ENCODE results near the gene TMUB2. TPM values are rescaled to one million over a fixed set of nuclear protein-coding genes. Genes with fewer than 3 reads are reported as not detected.

TMUB2 gene
- polyA plus RNA-seq, 1 experiment: 34.3 TPM

GRCh38 chr17:44197980-44198720, 11.4 kb downstream of the TMUB2 start:
- Histone ChIP-seq H3K9me3 (ENCODE audit: control insufficient read depth, insufficient read depth, low read length) (no peaks in the 10 kb centered on the region), H3K27me3 (ENCODE audit: control insufficient read depth, insufficient read depth, low read length) (no peaks in the 10 kb centered on the region), H3K4me3 (ENCODE audit: low read depth, low read length) (peak overlapping the region; percentile 78), H3K27ac (ENCODE audit: low read depth, low read length) (peak overlapping the region; percentile 78)
- DNase-seq (ENCODE audit: low read depth, low spot score): no peak
- peak; percentile 21; the same call in 1 of the 2 replicates for TF ChIP-seq CTCF (IDR thresholded peaks at IDR 0.05; ENCODE audit: low read depth, low read length)
- ChIA-PET POLR2A (interaction anchor here (2.2 to 2.8 kb wide), 3 partner anchors 8 to 12 kb away, joined by 9 to 18 read pairs (median 14); partner anchors contain the start of gene TMUB2), CTCF (interaction anchor here (1.0 to 1.1 kb wide), 2 partner anchors 12 to 147 kb away, joined by 5 to 6 read pairs; no protein-coding TSS in a partner anchor)

- no peak for DNase-seq (ENCODE audit: low read depth, low spot score)
- Histone ChIP-seq H3K27me3 (ENCODE audit: control insufficient read depth, insufficient read depth, low read length) (no peaks in the 10 kb centered on the region), H3K27ac (ENCODE audit: low read depth, low read length) (peak overlapping the region; percentile 78), H3K9me3 (ENCODE audit: control insufficient read depth, insufficient read depth, low read length) (no peaks in the 10 kb centered on the region), H3K4me3 (ENCODE audit: low read depth, low read length) (peak overlapping the region; percentile 78)
- TF ChIP-seq CTCF (IDR thresholded peaks at IDR 0.05; ENCODE audit: low read depth, low read length): no peak
- ChIA-PET CTCF (interaction anchor here (1.0 to 1.1 kb wide), 2 partner anchors 11 to 147 kb away, joined by 5 to 6 read pairs; no protein-coding TSS in a partner anchor), POLR2A (interaction anchor here (0.9 to 2.8 kb wide), 5 partner anchors 9 to 77 kb away, joined by 4 to 18 read pairs (median 9); partner anchors contain the start of gene TMUB2)
Measured at GRCh38 chr17:44198721-44199552, 12.2 kb downstream of the TMUB2 start.

GRCh38 chr17:44199553-44200477, 13.0 kb downstream of the TMUB2 start, which contains the start of gene ATXN7L3:
Gene ATXN7L3 (minus strand): TSS chr17:44199884. CDS start chr17:44198070, 1,814 bp downstream.
- Histone ChIP-seq H3K9me3 (ENCODE audit: control insufficient read depth, insufficient read depth, low read length) (no peaks in the 10 kb centered on the region), H3K4me3 (ENCODE audit: low read depth, low read length) (peak within 1 kb of the TSS; percentile 78), H3K27ac (ENCODE audit: low read depth, low read length) (peak within 1 kb of the TSS; percentile 89), H3K27me3 (ENCODE audit: control insufficient read depth, insufficient read depth, low read length) (no peaks in the 10 kb centered on the region)
- ChIA-PET CTCF (no interaction called here), POLR2A (interaction anchor here (0.9 to 2.8 kb wide), 5 partner anchors 10 to 76 kb away, joined by 4 to 18 read pairs (median 9); partner anchors contain the start of gene TMUB2)
- no peak for TF ChIP-seq CTCF (IDR thresholded peaks at IDR 0.05; ENCODE audit: low read depth, low read length)
- DNase-seq (ENCODE audit: low read depth, low spot score): peak; percentile 95

- TF ChIP-seq CTCF (IDR thresholded peaks at IDR 0.05; ENCODE audit: low read depth, low read length): no peak
- no peaks in the 10 kb centered on the region for H3K27me3 ChIP-seq (ENCODE audit: control insufficient read depth, insufficient read depth, low read length)
- peak overlapping the region; percentile 71 for H3K4me3 ChIP-seq (ENCODE audit: low read depth, low read length)
- POLR2A ChIA-PET: interaction anchor here (2.2 kb wide), 1 partner anchor 10 kb away, joined by 9 read pairs; no protein-coding TSS in a partner anchor
- H3K9me3 ChIP-seq (ENCODE audit: control insufficient read depth, insufficient read depth, low read length): no peaks in the 10 kb centered on the region
- H3K27ac ChIP-seq (ENCODE audit: low read depth, low read length): peak overlapping the region; percentile 89
- CTCF ChIA-PET: interaction anchor here (0.6 to 1.6 kb wide), 2 partner anchors 9 to 875 kb away, joined by 5 to 9 read pairs; no protein-coding TSS in a partner anchor
- no peak for DNase-seq (ENCODE audit: low read depth, low spot score)
Measured at GRCh38 chr17:44200478-44201155, 13.8 kb downstream of the TMUB2 start.
